ENCODE results near the gene ZFAND3. TPM values are rescaled to one million over a fixed set of nuclear protein-coding genes. Genes with fewer than 3 reads are reported as not detected.
A peak's percentile ranks its signal among the peaks of the same experiment; 100 is the strongest.

The ZFAND3 gene
- polyA plus RNA-seq, 2 of the 4 experiments (the other 2 are of a cell fraction) = 12.0 to 50.0 TPM

- FAIRE-seq = no peak
- Histone ChIP-seq H3K4me2 (peak overlapping the region; percentile 69), H3K9me3 (no peaks in the 10 kb centered on the region), H3K4me3 (no peak overlapping the region), H3K4me1 (peaks cover 37% of the 10 kb centered on the region), H3K27ac (0 out of 6 replicates have a peak overlapping the region, but pooled peaks of 1 of the 2 experiments have one; percentile 24)
- 76% methylated on average over 2 of the region's 2 CpGs for WGBS (ENCODE audit: missing lambda C conversion rate)
- ChIA-PET POLR2A (no interaction called here), CTCF (interaction anchor here (0.8 to 1.4 kb wide), 2 partner anchors 39 to 290 kb away, joined by 3 to 5 read pairs; no protein-coding TSS in a partner anchor)
- DNase-seq (ENCODE audit: low read depth in 1 of 2, low spot score in 1 of 2) = no peak
- no peak for ATAC-seq
- TF ChIP-seq CHD2 (IDR thresholded peaks at IDR 0.05; ENCODE audit: low read length, partially characterized antibody) = no peak
- no peak for TF ChIP-seq HDAC2 (IDR thresholded peaks at IDR 0.05)
- no peak for TF ChIP-seq SMC3 (IDR thresholded peaks at IDR 0.05)
- TF ChIP-seq E2F6 (IDR thresholded peaks at IDR 0.05; ENCODE audit: borderline replicate concordance, low read depth) = no peak
- TF ChIP-seq RAD21 (conservative IDR thresholded peaks at IDR 0.05 in 1 of 2, IDR thresholded peaks at IDR 0.05 in 1 of 2) = no peak
- no peak for TF ChIP-seq HMGXB4 (CRISPR knock-in tag; IDR thresholded peaks at IDR 0.05; ENCODE audit: borderline replicate concordance)
- TF ChIP-seq SREBF2 (IDR thresholded peaks at IDR 0.05) = no peak
Measured at GRCh38 chr6:38080889-38081288, 261.4 kb downstream of the ZFAND3 start.

- H3K4me1 ChIP-seq = peaks cover 15% of the 10 kb centered on the region
- DNase-seq (ENCODE audit: low read depth in 1 of 2, low spot score in 1 of 2) (no peak), FAIRE-seq (no peak), ATAC-seq (no peak)
- no peak overlapping the region for H3K4me2 ChIP-seq
- no peaks in the 10 kb centered on the region for H3K9me3 ChIP-seq
- H3K4me3 ChIP-seq = no peak overlapping the region
- no peak overlapping the region for H3K27ac ChIP-seq
- ChIA-PET CTCF (interaction anchor here (2.4 kb wide), 1 partner anchor 51 kb away, joined by 4 read pairs; no protein-coding TSS in a partner anchor), POLR2A (no interaction called here)
- TF ChIP-seq NFE2L2 (conservative IDR thresholded peaks at IDR 0.05; ENCODE audit: low read length) = no peak
- TF ChIP-seq MAFK (IDR thresholded peaks at IDR 0.05; ENCODE audit: partially characterized antibody) = no peak
- TF ChIP-seq BCL3 (IDR thresholded peaks at IDR 0.05) = no peak
- TF ChIP-seq RFX5 (IDR thresholded peaks at IDR 0.05) = no peak
- no peak for TF ChIP-seq HES2 (IDR thresholded peaks at IDR 0.05)
- TF ChIP-seq EHF (CRISPR knock-in tag; IDR thresholded peaks at IDR 0.05) = no peak
- TF ChIP-seq ZSCAN20 (CRISPR knock-in tag; IDR thresholded peaks at IDR 0.05) = no peak
- TF ChIP-seq SMC3 (IDR thresholded peaks at IDR 0.05) = no peak
- TF ChIP-seq FOSL2 (IDR thresholded peaks at IDR 0.05) = no peak
- no peak for TF ChIP-seq FOSL2 (CRISPR knock-in tag; IDR thresholded peaks at IDR 0.05)
- no peak for TF ChIP-seq CBX8 (IDR thresholded peaks at IDR 0.05)
- no peak for TF ChIP-seq RARB (CRISPR knock-in tag; IDR thresholded peaks at IDR 0.05)
- no peak for TF ChIP-seq ZC3H11A (IDR thresholded peaks at IDR 0.05)
- no peak for TF ChIP-seq JUN (IDR thresholded peaks at IDR 0.05)
- TF ChIP-seq EP300 (IDR thresholded peaks at IDR 0.05) = no peak
- TF ChIP-seq FOSB (CRISPR knock-in tag; IDR thresholded peaks at IDR 0.05) = no peak
- no peak for TF ChIP-seq CBX2 (IDR thresholded peaks at IDR 0.05; ENCODE audit: borderline replicate concordance, low read depth)
- TF ChIP-seq POLR2AphosphoS2 (conservative IDR thresholded peaks at IDR 0.05; ENCODE audit: low read length) = no peak
- no peak for TF ChIP-seq CHD4 (IDR thresholded peaks at IDR 0.05; ENCODE audit: borderline replicate concordance)
- no peak for TF ChIP-seq GATA3 (IDR thresholded peaks at IDR 0.05; ENCODE audit: borderline replicate concordance)
- no peak for TF ChIP-seq ATOH8 (CRISPR knock-in tag; IDR thresholded peaks at IDR 0.05; ENCODE audit: low read depth)
Measured at GRCh38 chr6:38085031-38085430, 265.5 kb downstream of the ZFAND3 start.

Measured in A549 (cell line).